GM12878 (cell line): ENCODE results near the gene MROH2A. TPM values are rescaled to one million over a fixed set of nuclear protein-coding genes. Genes with fewer than 3 reads are reported as not detected.
A peak's percentile ranks its signal among the peaks of the same experiment; 100 is the strongest.

ENCODE experiments used
- ASH2L ChIP-seq: fragments of 300-600, 200-600 bp; sonication (generic); IDR thresholded peaks from 2 replicates; pipeline ENCODE4 v1.6.1; 2017; ENCODE audit warnings: low read depth, mild to moderate bottlenecking, borderline replicate concordance
- ATF3 ChIP-seq: IDR thresholded peaks from 2 replicates; pipeline ENCODE4 v1.6.1; 2011; ENCODE audit warnings: low read depth, mild to moderate bottlenecking, low read length, moderate library complexity, borderline replicate concordance; ENCODE audit errors: extremely low read depth
- BACH1 ChIP-seq: fragments of 450-650 bp; IDR thresholded peaks from 2 replicates; pipeline ENCODE4 v1.6.1; 2017; ENCODE audit warnings: mild to moderate bottlenecking, borderline replicate concordance
- CBFB ChIP-seq: IDR thresholded peaks from 2 replicates; pipeline ENCODE4 v1.6.1; 2016; ENCODE audit warnings: antibody characterized with exemption, low read depth
- CBX3 ChIP-seq: fragments of 200-600 bp; sonication (generic); IDR thresholded peaks from 2 replicates; pipeline ENCODE4 v1.6.1; 2016; ENCODE audit warnings: low read depth, borderline replicate concordance
- FOXM1 ChIP-seq: IDR thresholded peaks from 2 replicates; pipeline ENCODE4 v1.6.1; 2012; ENCODE audit warnings: low read depth, mild to moderate bottlenecking, inconsistent platforms, low read length, moderate library complexity
- GATAD2B ChIP-seq: fragments of 450-650 bp; conservative IDR thresholded peaks from 2 replicates; pipeline ENCODE4 v1.6.1; 2017; ENCODE audit warnings: low read depth, mild to moderate bottlenecking, moderate library complexity
- IRF4 ChIP-seq: IDR thresholded peaks from 2 replicates; pipeline ENCODE4 v1.6.1; 2011; ENCODE audit warnings: low read depth, low read length
- JUND ChIP-seq: IDR thresholded peaks from 2 replicates; pipeline ENCODE4 v1.6.1; 2012; ENCODE audit warnings: low read depth, mild to moderate bottlenecking, low read length, improper control_type of control experiment, moderate library complexity
- MXI1 ChIP-seq: fragments of 150-350 bp; IDR thresholded peaks from 2 replicates; pipeline ENCODE4 v1.6.1; 2011; ENCODE audit warnings: low read depth, mild to moderate bottlenecking, inconsistent platforms, low read length, improper control_type of control experiment
- MYC ChIP-seq: IDR thresholded peaks from 2 replicates; pipeline ENCODE4 v1.6.1; 2011; ENCODE audit warnings: mild to moderate bottlenecking, low read length, moderate library complexity, inconsistent platforms; ENCODE audit not compliant: insufficient read depth, insufficient replicate concordance, insufficient read length, severe bottlenecking
- NFXL1 ChIP-seq: fragments of 450-650 bp; IDR thresholded peaks from 2 replicates; pipeline ENCODE4 v1.6.1; 2017; ENCODE audit warnings: antibody characterized with exemption, mild to moderate bottlenecking, borderline replicate concordance
- NR2C1 ChIP-seq: fragments of 450-650 bp; IDR thresholded peaks from 2 replicates; pipeline ENCODE4 v1.6.1; 2017; ENCODE audit warnings: antibody characterized with exemption, mild to moderate bottlenecking, moderate library complexity
- POLR2A ChIP-seq: IDR thresholded peaks from 2 replicates; pipeline ENCODE4 v1.6.1; 2011; ENCODE audit warnings: low read depth, mild to moderate bottlenecking, low read length
- RCOR1 ChIP-seq: conservative IDR thresholded peaks from 2 replicates; pipeline ENCODE4 v1.6.1; 2012; ENCODE audit warnings: low read depth, low read length, improper control_type of control experiment
- SIN3A ChIP-seq: IDR thresholded peaks from 2 replicates; pipeline ENCODE4 v1.6.1; 2012; ENCODE audit warnings: low read depth, low read length, improper control_type of control experiment
- SMAD5 ChIP-seq: IDR thresholded peaks from 2 replicates; pipeline ENCODE4 v1.6.1; 2016; ENCODE audit warnings: antibody characterized with exemption, low read depth
- SPI1 ChIP-seq: IDR thresholded peaks from 2 replicates; pipeline ENCODE4 v1.6.1; 2011; ENCODE audit warnings: low read depth, mild to moderate bottlenecking, low read length, moderate library complexity, borderline replicate concordance; ENCODE audit not compliant: insufficient read depth
- SRF ChIP-seq, 2 experiments: IDR thresholded peaks; 2 replicates each; pipeline ENCODE4 v1.6.1; 2011; ENCODE audit warnings: low read depth in 2 of 2, low read length in 2 of 2, mild to moderate bottlenecking in 1 of 2, moderate library complexity in 1 of 2
- STAT3 ChIP-seq: IDR thresholded peaks from 2 replicates; pipeline ENCODE4 v1.6.1; 2011; ENCODE audit warnings: low read depth, low read length, improper control_type of control experiment
- SUZ12 ChIP-seq: fragments of 200-600 bp; sonication (generic); IDR thresholded peaks from one replicate; pipeline ENCODE4 v1.6.1; 2018; ENCODE audit warnings: antibody characterized with exemption, mild to moderate bottlenecking; ENCODE audit not compliant: unreplicated experiment
- YY1 ChIP-seq: IDR thresholded peaks from 2 replicates; pipeline ENCODE4 v1.6.1; 2011; ENCODE audit warnings: low read depth, mild to moderate bottlenecking, low read length
- ZNF274 ChIP-seq: IDR thresholded peaks from one replicate; pipeline ENCODE4 v1.8.0; 2011; ENCODE audit not compliant: insufficient read length, insufficient read depth
- polyA plus RNA-seq, 11 experiments: library from polyadenylated mRNA; depleted of rRNA in 4 of 11; unstranded in 6 of 11; stranded (reverse) in 5 of 11; fragments of >200 nt; fragmentation: Nextera tagmentation in 4 of 11; fragmentation: Illumina TruSeq in 1 of 11; extraction: Ambion mirVana in 4 of 11; extraction: Trizol in 1 of 11; gene quantifications; 1 replicate in 1 of 11; 2 replicates in 10 of 11; pipeline versions ENCODE4 v1.2.1 to v1.2.3, GENCODE V29; 2011 to 2016; ENCODE audit warnings: inconsistent platforms in 2 of 11, missing spikeins in 2 of 11, low read depth in 1 of 11
- total RNA-seq, 4 experiments: library from RNA; depleted of rRNA in 3 of 4; stranded (reverse); fragments of >200 nt in 3 of 4; fragmentation: Illumina TruSeq in 1 of 4; extraction: Trizol in 1 of 4; gene quantifications; 2 replicates each; pipeline versions ENCODE4 v1.2.1 to v1.2.3, GENCODE V29; 2013 to 2021
- TF ChIP-seq, protein P1 (sequence below): fragments of 450-650 bp; IDR thresholded peaks from 2 replicates; pipeline ENCODE4 v1.6.1; 2016; ENCODE audit warnings: mild to moderate bottlenecking
- TF ChIP-seq, protein P2 (sequence below): fragments of 450-650 bp; IDR thresholded peaks from 2 replicates; pipeline ENCODE4 v1.6.1; 2017; ENCODE audit warnings: low read depth, mild to moderate bottlenecking, moderate library complexity
- TF ChIP-seq, protein P3 (sequence below): fragments of 450-650 bp; IDR thresholded peaks from 2 replicates; pipeline ENCODE4 v1.6.1; 2017; ENCODE audit warnings: antibody characterized with exemption, mild to moderate bottlenecking, moderate library complexity

The MROH2A gene
- total and polyA plus RNA-seq, 10 of the 15 experiments (the other 5 are each of a cell fraction or from before 2014, with no cell fraction given) = not detected

GRCh38 chr2:233854241-233854981, 76.3 kb downstream of the MROH2A start, which contains the start of gene HJURP (continued):
- TF ChIP-seq, protein P1, sequence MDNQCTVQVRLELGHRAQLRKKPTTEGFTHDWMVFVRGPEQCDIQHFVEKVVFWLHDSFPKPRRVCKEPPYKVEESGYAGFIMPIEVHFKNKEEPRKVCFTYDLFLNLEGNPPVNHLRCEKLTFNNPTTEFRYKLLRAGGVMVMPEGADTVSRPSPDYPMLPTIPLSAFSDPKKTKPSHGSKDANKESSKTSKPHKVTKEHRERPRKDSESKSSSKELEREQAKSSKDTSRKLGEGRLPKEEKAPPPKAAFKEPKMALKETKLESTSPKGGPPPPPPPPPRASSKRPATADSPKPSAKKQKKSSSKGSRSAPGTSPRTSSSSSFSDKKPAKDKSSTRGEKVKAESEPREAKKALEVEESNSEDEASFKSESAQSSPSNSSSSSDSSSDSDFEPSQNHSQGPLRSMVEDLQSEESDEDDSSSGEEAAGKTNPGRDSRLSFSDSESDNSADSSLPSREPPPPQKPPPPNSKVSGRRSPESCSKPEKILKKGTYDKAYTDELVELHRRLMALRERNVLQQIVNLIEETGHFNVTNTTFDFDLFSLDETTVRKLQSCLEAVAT = 0 out of 2 replicates have a peak, but pooled peaks have one; percentile 58
- TF ChIP-seq, protein P2, sequence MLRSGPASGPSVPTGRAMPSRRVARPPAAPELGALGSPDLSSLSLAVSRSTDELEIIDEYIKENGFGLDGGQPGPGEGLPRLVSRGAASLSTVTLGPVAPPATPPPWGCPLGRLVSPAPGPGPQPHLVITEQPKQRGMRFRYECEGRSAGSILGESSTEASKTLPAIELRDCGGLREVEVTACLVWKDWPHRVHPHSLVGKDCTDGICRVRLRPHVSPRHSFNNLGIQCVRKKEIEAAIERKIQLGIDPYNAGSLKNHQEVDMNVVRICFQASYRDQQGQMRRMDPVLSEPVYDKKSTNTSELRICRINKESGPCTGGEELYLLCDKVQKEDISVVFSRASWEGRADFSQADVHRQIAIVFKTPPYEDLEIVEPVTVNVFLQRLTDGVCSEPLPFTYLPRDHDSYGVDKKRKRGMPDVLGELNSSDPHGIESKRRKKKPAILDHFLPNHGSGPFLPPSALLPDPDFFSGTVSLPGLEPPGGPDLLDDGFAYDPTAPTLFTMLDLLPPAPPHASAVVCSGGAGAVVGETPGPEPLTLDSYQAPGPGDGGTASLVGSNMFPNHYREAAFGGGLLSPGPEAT = peak; percentile 69
- TF ChIP-seq SIN3A (peak; percentile 99), JUND (no peak), SUZ12 (no peak), ZNF274 (no peak), ATF3 (no peak), SMAD5 (peak; percentile 52; the same call in 1 of the 2 replicates), MXI1 (peak; percentile 61), POLR2A (peak; percentile 96), NR2C1 (no peak), SPI1 (no peak), SRF (IDR thresholded peaks at IDR 0.05; ENCODE audit: low read depth in 2 of 2, low read length in 2 of 2) (no peak), ASH2L (no peak), NFXL1 (no peak), STAT3 (no peak), CBFB (peak; percentile 12; the same call in 1 of the 2 replicates), IRF4 (0 out of 2 replicates have a peak, but pooled peaks have one; percentile 18), YY1 (peak; percentile 34; the same call in 1 of the 2 replicates), GATAD2B (no peak), RCOR1 (no peak), BACH1 (no peak), CBX3 (no peak), MYC (no peak), FOXM1 (peak; percentile 92)
- TF ChIP-seq, protein P3, sequence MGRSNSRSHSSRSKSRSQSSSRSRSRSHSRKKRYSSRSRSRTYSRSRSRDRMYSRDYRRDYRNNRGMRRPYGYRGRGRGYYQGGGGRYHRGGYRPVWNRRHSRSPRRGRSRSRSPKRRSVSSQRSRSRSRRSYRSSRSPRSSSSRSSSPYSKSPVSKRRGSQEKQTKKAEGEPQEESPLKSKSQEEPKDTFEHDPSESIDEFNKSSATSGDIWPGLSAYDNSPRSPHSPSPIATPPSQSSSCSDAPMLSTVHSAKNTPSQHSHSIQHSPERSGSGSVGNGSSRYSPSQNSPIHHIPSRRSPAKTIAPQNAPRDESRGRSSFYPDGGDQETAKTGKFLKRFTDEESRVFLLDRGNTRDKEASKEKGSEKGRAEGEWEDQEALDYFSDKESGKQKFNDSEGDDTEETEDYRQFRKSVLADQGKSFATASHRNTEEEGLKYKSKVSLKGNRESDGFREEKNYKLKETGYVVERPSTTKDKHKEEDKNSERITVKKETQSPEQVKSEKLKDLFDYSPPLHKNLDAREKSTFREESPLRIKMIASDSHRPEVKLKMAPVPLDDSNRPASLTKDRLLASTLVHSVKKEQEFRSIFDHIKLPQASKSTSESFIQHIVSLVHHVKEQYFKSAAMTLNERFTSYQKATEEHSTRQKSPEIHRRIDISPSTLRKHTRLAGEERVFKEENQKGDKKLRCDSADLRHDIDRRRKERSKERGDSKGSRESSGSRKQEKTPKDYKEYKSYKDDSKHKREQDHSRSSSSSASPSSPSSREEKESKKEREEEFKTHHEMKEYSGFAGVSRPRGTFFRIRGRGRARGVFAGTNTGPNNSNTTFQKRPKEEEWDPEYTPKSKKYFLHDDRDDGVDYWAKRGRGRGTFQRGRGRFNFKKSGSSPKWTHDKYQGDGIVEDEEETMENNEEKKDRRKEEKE = no peak
